Non-pigmented ciliary epithelial cell (primary cell): Measurements from ENCODE around the gene GALNT12.

Experiments used
- DNase-seq: peaks from one replicate; pipeline ENCODE4 v3.0.0-alpha.2; 2010; ENCODE audit warnings: low read depth

GALNT12 gene

DNA sequence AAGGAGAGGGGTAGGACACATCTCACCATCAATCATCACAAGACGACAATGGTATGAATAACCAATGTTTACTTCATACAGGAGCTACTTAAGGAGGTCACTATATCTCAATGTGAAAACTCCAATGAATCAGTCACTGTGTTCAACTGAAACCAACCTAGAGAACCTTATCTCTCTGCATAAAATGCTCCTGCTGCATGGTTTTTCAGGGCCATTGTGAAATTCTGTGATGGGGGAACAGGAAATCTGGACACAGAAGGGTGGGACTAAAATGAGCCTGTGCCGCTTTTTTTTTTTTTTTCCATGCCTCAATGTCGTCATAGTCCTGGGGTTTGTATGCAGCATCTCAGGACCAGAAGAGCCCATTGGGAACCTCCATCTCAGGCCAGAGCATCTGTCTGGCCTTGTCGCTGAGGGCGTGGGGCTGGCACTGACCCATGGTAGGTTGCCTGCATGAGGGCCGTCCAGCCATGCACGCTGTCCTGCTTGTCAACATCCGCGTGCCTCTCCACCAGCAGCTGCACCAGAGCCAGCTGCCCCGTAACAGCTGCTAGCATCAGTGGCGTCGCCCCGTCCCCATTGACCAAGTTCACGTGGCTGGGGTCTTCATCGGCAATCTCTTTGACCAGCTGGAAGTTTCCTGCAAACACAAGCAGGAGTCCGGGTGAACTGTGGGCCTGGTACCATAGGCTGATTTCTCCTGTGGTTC is 23.8 kb upstream of the GALNT12 start:
- DNase-seq, result no peak

DNA sequence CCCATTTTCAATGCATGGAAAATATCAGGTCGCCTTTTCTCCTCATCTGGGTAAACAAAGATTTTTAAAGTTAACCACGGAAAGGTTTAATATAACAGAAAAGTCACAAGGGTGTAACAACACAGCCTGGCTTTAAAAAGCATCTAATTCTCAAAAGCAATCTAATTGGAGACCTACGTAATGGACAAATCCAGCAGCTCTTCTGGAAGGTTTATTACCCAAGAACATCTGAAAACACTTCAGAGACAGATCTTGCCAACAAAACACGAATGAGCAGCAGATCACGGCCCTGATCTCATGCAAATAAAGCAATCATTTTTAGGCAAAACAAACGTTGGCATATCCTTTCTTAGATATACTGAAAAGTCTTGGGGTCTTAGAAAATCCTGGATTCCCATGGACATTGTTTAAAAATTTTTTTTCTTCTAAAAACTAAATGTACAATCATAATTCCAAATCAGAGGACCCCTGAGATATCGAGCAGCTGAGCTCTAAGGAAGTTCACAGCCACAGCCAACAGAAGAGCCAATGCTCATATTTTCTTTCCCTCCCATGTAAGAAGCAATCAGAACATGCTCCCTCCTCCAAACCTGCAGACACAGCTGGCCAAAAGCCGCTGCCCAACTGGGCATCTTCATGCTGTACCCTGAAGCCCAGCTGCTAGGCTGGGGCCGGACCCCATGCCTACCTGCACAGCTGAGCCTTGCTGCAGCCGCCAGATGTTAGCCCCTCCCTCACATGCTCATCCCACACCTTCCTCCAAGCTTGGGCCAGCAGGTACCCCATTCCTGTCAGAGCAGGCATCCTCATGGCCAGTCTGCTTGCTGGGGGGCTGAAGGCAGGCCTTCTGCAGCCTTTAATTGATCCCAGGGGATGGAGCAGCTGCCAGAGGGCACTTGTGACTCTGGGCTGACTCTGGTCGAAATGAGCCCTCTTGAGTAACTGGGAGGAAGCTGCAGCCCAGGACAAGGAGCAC is 22.4 kb upstream of the GALNT12 start:
- no peak for DNase-seq

DNA sequence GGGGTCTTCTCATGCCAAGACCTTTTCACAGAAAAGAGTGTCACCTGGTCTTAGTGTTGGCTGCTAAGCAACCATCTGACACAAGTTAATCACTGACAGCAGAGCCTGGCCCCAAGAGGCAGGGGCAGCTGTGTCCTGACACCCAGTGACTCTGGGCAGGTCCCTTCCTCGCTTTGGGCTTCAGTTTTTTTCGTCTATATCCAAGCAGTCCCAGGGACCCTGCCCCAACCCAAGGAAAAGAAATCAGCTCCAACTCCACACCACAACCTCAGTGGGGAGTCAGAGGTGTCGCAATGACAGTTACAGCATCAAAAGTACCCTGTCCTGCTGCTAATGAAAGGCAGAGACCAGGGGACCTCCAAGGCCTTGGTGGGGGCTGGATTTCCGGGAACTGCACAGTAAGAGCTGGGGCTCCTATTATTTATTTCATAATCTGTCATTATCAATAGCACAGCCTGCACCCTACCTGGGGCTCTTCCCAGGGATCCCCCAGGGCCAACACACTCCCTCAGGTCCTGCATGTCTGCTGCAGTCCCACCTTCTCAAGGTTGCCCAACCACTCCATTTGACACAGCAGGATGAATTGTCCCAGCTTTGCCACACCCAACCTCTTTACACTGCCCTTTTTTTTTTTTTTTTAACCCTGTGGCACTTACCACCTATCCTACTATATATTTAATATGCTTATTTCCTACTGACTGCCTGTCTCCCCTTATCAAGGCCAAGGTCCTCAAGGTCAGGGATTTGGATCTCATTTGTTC is 20.5 kb upstream of the GALNT12 start:
- no peak for DNase-seq

DNA sequence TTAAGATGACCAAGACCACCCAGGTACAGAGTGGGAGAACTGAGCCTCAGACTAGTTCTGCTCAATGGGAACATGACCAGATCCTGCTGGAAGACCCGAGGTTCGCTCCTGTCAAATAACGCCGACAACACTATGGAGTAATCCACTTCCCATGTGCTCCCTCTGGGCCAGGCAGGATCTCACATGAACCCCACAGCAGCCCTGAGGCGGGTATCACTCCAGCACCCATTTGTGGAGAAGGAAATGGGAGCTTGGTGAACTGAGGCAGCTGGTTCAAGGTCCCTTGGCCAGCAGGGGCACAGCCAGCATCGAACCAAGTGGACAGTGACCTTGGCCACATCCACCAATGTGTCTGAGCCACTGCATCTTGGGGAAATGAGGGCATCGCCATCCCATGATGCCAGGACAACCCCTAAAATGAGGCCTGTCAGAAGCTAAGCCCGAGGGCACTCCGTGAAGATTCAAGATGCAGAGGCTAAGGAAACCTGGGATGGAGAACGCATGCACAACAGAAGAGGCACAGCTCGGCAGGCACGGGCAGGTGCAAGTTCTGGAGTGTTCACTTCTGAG is 19.6 kb upstream of the GALNT12 start:
- DNase-seq, result no peak

DNA sequence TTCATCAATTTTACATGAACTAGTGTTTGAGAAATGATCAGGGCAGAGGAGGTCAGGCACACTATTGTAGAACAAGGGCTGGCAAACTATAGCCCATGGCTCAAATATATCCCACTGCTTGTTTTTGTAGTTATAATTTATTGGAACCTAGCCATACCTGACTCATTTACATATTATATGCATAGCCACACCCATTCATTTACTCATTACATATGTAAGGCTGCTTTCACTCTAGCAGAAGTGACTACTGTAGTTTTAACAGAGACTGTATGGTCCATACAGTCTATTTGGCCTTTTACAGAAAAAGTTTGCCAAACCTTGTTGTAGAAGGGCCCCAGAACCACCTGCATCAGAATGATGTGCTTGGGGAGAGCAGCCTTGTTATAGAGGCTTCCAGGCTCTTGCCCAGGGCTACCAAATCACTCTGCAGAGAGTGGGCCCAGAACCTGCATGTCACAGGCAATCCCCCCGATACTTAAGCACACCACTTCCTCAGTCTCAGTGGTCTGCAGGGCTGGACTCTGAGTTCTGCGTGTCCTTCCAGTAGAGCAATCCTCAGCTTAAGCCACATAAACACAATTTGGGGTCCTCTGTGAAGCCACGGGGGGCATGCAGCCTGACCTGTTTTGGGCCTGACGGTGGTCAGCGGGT is 17.9 kb upstream of the GALNT12 start:
- no peak for DNase-seq

DNA sequence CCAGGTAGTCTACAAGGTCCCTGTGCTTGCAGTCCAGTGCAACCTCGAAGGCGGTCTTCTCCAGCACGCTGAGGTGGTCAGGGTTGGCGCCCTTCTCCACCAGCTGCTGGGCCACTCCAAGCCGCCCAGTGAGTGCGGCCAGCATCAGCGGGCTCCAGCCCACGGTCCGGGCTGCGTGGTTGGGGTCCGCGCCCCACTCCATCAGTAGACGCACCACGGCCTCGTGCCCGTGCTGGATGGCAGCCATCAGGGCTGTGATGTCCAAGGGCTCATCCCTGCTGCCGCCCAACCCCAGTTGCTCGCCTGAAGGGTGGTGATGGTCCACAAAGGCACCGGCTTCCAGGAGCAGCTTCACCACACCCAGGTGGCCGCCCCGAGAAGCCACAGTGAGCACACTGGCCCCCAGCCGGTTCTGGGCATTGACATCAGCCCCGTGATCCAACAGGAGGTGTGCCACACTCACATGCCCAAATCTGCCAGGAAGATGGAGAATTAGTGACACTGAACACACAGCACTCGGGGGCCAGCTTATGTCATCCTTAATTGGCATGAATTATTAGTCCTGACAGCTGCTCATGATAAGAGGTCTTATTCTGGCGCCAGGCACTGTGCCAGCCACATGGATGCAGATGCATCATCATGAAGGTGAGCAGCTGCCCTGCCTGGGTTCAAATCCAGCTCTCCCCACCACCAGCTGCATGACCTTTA is 17.2 kb upstream of the GALNT12 start:
- no peak for DNase-seq

DNA sequence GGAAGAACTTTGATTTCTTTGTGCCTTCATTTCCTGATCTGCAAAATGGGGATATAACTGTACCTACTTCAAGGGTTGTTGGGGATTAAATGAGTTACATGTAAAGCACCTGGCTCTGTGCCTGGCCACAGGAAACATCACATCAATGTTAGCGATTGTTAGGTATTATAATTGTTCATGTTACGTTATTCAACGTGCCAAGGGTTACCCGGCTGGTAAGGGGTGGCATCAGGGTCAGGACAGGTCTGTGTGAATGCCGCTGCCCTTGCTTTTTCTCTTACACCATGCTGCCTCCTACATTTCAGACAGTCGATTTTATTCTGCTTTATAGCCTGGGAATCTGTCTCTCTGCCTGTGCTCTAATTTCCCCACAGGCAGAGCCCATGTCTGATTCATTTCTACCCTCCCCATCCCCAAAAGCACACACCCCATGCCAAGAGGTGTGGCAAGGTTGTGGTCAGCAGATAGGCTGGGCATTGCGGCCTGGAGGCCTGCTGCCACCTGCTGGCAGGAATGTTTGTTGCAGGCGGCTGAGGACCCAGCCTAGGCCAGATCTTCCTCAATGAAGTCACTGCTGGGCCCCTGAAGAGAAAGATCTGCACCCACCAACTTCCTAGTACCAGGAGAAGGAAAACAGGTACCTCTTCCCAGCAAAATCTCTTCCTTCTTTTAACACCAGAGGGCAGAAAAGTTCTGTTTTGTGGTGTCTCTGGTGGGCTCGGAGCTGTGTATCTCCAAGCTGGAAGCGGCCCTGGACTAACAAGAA is 16.4 kb upstream of the GALNT12 start:
- DNase-seq, result peak; percentile 78

DNA sequence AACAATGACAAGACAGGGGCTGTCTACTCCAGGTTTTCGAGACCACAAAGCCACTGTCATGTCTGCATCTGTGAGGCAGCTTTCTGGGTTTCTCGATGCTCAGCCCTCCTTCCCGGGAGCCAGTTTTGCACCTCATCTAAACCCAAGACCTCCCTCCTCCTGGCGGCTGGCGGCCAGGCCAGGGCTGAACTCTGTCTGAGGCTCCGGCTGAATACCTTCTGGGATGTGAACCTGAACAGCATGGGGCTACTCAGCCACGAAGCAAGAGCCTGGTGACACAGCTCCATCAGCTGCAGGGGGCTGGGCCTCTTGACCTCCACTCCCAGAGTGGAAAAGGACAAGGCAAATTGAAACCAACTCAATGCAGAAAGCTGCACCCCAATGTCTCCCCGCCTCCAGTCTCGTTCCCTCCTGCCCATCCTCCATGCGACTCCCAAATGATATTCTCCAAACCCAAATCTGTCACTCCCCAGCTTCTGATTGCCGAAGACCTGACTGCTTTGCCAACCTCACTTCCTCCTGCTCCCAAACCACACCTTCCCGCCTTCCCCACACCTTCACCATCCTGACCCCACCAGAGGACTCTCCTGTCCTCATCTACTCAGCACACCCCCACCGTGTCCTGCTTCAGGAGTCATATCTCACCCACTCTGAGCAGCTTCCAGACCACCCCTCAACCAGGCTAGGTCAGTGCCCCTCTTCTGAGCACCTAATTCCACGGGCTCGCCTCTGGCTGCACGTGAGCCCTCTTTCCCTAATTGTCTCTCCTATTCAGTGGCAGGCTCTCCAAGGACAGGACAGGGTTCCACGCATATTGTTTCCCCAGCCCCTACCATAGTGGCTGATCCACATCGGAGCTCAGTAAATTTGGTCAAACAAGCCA is 15.6 kb upstream of the GALNT12 start:
- DNase-seq, result no peak

DNA sequence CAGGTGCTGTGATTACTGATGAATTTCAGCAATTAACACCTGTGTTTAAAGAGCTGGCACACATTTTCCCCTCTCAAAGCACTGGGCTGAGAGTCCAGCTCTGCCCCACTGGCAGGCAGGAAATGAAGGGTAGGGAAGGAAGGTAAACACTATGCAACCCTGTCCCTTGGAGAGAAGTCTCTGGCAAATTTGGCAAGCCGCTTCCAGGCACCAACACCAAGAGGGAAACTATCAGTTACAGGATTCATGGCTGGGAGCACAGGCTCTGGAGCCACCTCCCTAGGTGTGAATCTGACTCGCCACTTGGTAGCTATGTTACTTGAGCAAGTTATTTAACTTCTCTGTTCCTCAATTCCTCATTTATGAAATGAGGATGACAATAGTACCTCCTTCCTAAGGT is 14.4 kb upstream of the GALNT12 start:
- no peak for DNase-seq

DNA sequence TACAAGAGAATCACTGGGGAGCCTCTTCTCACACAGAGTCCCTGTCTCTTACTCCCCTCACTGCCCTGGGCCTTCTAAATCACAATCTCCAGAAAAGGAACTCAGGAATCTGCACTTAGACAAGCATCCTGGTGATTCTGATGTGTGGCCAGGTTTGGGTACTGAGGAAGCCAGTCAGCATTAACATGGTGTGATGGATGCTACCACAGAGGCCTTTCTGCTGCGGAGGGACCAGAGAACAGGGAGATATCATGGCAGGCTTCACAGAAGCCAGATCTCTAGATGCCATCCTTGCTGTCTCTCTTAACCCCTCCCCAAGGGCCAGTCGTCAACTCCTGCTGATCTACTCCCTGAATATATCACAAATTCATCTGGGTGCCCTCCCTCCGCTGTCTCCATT is 12.7 kb upstream of the GALNT12 start:
- DNase-seq, result no peak

DNA sequence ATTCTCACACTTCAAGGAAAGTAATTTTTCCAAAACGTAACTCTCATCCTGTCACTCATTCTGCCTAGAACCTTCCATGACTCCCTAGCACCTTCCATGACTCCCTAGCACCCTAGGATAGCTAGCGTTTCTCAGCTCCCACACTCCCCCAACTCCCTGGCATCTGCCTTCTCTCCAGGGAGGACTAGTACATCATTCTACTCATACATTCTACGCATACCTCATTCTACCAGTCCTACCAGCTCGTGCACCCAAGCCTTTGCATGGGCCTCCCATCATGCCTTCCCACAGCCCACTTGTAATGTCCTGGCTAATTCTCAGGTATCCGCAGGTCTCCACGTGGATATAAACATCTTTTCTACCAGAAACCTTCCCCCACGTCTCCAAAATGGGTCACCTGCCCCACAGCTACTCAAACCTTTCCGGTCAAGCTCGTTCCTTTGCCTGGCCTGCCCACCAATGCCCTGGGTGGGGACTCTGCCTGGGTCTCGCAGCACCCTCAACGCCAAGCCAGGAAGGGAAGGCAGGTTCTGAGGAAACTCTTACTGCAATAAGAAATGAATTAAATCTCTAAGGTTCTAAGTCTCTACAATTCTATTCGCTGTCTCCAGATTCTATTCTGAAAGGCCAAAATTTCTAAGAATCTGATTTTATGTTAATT is 12.0 kb upstream of the GALNT12 start:
- no peak for DNase-seq

DNA sequence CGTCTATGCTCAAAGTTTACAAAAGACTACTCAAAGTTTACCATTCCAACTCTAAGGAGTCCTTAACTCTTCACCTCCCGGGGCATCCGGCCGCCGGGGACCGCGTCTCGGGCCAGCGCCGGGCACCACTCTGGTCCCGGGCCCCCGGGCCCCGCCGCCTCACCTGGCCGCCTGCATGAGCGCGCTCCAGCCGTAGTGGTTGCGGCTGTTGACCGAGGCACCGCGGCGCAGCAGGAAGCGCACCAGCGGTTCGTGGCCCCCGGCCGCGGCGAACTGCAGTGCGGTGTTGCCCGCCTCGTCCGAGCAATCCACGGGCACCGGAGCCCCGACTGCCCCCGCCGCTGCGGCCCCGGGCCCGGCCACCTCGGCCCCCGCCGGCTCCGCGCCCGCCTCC is 11.5 kb upstream of the GALNT12 start:
- DNase-seq, result no peak

DNA sequence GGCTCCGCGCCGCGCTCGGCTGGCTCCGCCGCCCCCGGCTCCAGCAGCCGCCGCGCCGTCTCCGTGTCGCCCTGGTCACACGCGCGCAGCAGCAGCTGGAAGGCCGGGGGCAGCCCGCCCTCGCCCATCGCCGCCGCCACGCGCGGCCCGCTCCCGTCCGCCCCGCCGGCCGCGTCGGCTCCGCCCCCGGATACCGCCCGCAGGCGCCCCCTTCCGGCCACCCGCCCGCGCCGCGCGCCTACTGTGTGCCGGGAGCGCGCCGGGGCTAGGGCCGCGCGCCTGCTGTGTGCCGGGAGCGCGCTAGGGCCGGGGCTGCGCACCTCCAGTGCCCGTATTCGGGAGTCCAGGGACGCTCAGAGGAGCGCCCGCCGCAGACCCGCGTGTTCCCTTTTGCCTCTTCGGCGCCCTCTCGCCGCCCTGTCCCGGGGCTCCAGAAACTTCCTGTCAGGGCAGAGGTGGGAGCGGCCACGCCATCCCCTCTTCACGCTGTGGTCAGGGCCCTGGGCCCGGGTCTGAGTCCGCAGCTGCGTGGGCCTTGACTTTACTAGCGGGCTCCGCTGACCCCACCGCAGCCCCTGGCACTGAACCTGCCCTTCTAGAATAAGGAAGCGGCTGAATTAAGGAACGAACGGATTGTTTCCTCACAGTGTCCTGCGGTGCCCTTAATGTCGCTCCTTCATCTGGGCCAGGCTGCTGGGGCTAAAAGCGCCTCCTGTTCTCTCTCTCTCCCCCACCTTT is 10.9 kb upstream of the GALNT12 start, which contains the start of gene ANKS6:
Gene ANKS6 (minus strand): TSS at position 192 of the 738 bp plus-strand sequence. CDS start 64 bp downstream, at position 128.
- no peak for DNase-seq

DNA sequence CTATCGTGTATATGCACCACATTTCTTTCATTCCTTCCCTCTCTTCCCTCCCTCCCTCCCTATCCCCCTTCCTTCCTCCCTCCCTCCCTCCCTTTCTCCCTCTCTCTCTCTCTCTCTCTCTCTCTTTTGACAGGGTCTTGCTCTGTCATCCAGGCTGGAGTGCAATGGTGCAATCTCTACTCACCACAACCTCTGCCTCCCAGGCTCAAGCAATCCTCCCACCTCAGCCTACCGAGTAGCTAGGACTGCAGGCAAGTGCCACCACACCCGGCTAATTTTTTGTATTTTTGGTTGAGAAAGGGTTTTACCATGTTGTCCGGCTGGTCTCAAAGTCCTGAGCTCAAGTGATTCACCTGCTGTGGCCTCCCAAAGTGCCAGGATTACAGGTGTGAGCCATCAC is 10.0 kb upstream of the GALNT12 start:
- DNase-seq, result no peak

DNA sequence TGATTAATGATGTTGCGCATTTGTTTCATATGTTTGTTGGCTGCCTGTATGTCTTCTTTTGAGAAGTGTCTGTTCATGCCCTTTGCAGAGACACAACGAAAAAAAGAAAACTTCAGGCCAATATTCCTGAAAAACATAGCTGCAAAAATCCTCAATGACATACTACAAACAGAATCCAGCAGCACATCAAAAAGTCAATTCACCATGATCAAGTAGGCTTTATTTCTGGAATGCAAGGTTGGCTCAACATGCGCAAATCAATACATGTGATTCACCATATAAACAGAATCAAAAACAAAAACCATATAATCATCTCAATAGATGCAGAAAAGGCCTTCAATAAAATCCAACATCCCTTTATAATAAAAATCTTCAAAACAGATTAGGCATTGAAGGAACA is 9.2 kb upstream of the GALNT12 start:
- no peak for DNase-seq

DNA sequence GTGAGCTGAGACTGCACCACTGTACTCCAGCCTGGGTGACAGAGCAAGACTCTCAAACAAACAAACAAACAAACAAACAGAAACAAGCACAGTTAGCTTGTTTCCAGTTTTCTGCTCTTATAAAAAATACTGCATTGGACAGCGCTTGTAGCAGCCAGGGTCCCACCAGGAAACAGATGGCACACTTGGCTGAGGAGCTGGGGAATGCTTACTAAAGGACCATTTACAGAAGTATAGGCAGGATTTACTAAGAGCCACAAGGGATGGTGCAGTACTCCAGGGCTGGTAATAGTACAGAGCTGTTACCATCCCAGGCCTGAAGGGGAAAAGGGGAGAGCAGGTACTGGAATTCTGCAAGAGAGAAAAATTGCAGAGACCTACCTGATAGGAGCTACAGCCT is 5.9 kb upstream of the GALNT12 start:
- DNase-seq, result no peak

DNA sequence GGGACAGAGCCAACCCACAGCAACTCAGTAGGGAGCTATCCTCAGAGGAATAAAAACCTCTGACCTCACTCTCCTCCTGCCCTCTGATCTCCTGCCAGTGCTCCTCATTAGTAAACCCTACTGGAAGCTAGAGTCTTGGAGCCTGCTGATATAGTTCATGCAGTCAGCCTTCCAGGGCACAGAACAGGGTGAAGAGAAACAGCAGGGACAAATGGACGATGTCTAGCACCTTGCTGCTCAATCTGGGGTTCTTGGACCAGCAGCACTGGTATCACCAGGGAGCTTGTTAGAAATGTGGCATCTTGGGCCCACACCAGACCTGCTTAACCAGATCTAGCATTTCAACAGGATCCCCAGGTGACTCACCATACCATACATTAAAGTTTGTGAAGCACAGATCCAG is 5.5 kb upstream of the GALNT12 start:
- DNase-seq, result no peak

DNA sequence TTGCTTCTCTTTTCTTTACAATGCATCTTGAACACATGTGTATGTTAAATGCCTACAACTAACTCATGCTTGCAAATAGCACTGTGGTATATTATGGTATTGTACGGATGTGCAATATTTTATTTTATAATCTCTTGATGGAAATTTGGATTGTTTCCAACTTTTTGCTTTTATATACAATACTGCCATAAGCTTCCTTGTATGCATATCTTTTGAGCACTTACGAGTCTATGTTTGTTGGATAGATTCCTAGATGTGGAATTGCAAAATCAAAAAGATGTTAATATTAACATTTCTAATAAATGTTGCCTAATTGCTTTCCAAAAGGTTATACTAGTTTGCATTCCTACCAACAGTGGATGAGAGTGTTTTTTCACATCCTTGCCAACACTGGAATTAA is 3.4 kb upstream of the GALNT12 start:
- DNase-seq, result no peak
